Stimulated activated CD4-positive, alpha-beta T cell treated with anti-CD3 and anti-CD28 coated beads, Interleukin-4, amount 100 ng/mL, for 4 hours (primary cell): Measurements from ENCODE around the gene CELF2.
"Not testable (repeated sequence)": the region's sequence is repeated elsewhere in the genome, so short reads cannot be mapped to it uniquely, and the experiment has no call there.

Experiments used
- DNase-seq, 2 experiments: peaks; one replicate each; pipeline ENCODE4 v3.0.0-alpha.2; 2020

CELF2 gene

DNA sequence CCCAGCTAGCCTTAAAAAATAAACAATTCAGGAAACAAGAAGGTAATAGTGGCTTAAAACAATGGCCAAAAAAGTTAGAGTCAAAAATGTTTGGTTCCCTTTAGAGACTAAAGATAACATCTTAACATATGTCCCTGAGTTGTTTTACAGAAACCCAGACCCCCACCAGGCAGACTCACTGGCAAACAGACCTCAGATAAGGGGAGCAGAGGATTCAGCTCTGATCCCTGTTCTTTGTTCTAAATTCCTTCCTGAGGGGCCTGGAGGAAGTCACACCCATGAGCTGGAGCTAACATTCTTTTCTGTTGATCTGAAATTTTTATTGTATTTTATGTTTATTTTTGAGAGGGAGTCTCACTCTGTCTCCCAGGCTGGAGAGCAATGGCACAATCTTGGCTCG, 346.6 kb downstream of the CELF2 start:
- DNase-seq: no peak

DNA sequence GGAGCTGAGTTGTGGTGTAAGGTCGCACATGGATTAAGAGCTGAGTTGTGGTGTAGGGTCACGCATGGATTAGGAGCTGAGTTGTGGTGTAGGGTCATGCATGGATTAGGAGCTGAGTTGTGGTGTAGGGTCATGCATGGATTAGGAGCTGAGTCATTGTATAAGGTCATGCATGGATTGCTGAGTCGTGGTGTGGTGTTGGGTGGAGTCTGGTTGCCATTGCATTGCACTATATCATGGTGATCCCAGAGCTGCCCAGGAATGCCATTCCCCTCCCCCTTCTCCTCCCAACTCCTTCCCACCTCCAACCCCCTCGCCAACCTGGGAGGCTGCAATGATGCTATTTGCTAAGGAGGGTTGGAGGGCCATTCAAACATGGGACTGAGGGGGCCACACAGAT, 349.2 kb downstream of the CELF2 start:
- DNase-seq: not testable (repeated sequence)

GRCh38 chr10:11367505-11367904, 349.8 kb downstream of the CELF2 start:
- DNase-seq: no peak

DNA sequence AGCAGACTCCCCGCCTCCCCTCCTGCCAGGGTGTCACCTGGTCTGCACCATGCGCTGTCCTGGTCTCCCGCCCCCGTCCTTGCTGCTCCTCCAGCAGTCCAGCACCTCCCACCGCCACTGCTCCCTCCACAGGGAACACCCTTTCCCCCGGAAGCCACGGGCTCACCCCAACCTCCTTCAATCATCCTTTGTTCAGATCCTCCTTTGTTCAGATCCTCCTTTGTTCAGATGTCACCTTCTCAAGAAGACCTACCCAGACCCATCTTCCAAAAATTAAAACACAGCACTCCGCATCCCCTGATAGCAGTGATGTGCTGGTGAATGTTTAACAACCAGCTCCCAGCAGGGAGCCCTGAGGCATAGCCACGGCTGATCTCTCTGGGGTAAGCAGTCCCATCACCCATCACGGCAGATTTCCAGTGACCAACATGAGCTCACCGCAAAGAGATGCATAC, 356.1 kb downstream of the CELF2 start:
- DNase-seq: no peak

GRCh38 chr10:11377267-11377666, 359.6 kb downstream of the CELF2 start:
- DNase-seq: no peak

GRCh38 chr10:11378835-11379234, 361.2 kb downstream of the CELF2 start:
- DNase-seq: no peak

DNA sequence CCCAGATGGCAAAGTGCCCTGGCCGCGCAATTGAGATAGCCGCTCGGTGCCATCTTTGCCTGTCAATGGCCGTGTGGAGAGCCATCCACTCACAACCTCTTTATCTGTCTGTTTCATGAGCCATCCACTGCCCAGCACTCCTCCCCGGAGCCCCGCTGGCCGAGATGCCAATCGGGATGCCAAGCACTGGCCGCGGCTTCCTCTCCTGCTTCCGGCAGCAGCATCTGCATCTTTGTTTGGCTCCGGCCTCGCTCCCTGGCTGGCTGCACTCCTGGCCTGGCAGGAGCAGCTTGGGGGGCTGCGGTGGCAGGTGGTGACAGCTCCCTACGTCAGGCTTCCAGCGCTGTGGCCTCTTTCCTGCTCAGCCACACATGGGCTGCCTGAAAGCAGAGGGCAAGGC, 362.1 kb downstream of the CELF2 start:
- no peak for DNase-seq

DNA sequence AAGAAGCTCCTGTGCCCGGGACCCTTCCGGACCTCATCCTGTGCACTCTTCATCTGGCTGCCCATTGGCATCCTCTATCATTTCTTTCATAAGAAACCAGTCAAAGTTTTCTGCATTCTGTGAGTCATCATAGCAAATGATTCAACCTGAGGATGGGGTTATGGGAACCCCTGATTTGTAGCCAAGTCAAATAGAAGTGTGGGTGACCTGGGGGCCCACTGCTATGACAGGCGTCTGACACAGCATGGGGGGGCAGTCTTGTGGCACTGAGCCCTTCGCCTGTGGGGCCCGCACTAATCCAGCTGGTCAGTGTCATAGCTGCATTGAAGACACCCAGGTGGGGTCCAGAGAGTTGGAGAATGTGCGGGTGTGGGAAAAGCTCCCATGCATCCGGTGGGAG, 363.4 kb downstream of the CELF2 start:
- DNase-seq: no peak

GRCh38 chr10:11381511-11381910, 363.8 kb downstream of the CELF2 start:
- DNase-seq: no peak

DNA sequence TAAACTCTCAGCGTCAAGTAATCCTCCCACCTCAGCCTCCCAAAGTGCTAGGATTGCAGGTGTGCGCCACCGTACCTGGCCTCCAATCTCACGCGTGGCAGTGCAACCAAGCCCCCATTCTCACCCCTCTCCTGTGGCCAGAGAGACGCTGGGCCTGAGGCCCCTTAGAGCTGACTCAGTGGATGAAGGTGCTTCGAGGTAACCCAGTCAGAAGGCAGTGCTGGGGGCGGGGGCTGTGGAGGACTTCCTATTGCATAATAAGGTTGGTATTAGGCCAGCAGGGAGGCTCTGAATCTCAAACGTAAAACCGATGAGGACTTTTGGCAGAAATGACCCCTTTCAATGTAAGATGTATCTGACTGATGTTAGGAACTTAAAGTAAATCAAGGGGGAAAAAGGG, 364.5 kb downstream of the CELF2 start:
- no peak for DNase-seq

GRCh38 chr10:11386044-11386443, 368.4 kb downstream of the CELF2 start:
- DNase-seq: no peak
